Fibroblast of skin of left quadriceps (primary cell): ENCODE measurements around the gene PLD5.
"Not testable (repeated sequence)": the region's sequence is repeated elsewhere in the genome, so short reads cannot be mapped to it uniquely, and the experiment has no call there.

Source experiments
- DNase-seq, 2 experiments: peaks; one replicate each; pipeline ENCODE4 v3.0.0-alpha.2; 2013; ENCODE audit warnings: low read depth in 2 of 2

The PLD5 gene

GRCh38 chr1:242065813-242066212 lies 458.7 kb downstream of the PLD5 start:
- no peak for DNase-seq

- DNase-seq: no peak
Measured at GRCh38 chr1:242062271-242062670, 462.2 kb downstream of the PLD5 start.

- no peak for DNase-seq
Measured at GRCh38 chr1:242059976-242060375, 464.5 kb downstream of the PLD5 start.

- DNase-seq: not testable (repeated sequence)
Measured at GRCh38 chr1:242058582-242058981, 465.9 kb downstream of the PLD5 start.

- not testable (repeated sequence) for DNase-seq
Measured at GRCh38 chr1:242058181-242058580, 466.3 kb downstream of the PLD5 start.

- DNase-seq: no peak
Measured at GRCh38 chr1:242057745-242058115, 466.8 kb downstream of the PLD5 start.

GRCh38 chr1:242056988-242057744 lies 467.3 kb downstream of the PLD5 start:
- DNase-seq: no peak

- no peak for DNase-seq
Measured at GRCh38 chr1:242055749-242056320, 468.7 kb downstream of the PLD5 start.

GRCh38 chr1:242043165-242043564 lies 481.3 kb downstream of the PLD5 start:
- DNase-seq: no peak

- no peak for DNase-seq
Measured at GRCh38 chr1:242034392-242034791, 490.1 kb downstream of the PLD5 start.

- DNase-seq: no peak
Measured at GRCh38 chr1:242033447-242033846, 491.1 kb downstream of the PLD5 start.
